ENCODE results near the gene TMEM213.

TMEM213 gene

DNA sequence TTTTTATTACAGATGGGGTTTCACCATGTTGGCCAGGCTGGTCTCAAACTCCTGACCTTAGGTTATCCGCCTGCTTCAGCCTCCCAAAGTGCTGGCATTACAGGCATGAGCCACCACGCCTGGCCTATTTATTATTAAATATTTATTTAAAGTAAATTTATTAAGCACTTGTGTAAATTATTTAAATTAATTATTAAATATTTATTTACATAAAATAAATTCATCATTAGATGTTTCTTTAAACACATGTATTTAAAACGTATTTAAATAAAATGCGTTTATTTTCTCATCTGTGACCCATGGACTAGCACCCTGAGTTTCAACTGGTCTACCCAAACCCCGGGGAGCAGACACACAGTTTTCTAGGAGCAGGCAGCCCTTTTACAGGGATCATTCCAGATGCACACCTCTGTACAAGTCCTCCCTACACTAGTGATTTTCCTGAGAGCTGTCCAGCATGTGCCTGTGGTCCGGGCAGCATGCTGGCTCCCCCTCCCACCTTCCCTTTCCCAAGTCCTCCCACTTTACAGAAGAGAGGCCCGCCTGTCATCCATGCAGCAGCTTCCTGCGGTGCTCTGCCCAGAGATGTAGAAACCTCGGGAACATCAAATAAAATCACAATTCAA lies 89.4 kb downstream of the TMEM213 start:
- DNase-seq (ENCODE audit: insufficient read length, low spot score) (no peak), FAIRE-seq (no peak)
- TF ChIP-seq POU2F2 (IDR thresholded peaks at IDR 0.05; ENCODE audit: low read depth, low read length), result no peak
- TF ChIP-seq SPI1 (IDR thresholded peaks at IDR 0.05; ENCODE audit: low read depth, low read length), result no peak
- no peak for TF ChIP-seq TAF1 (IDR thresholded peaks at IDR 0.05; ENCODE audit: low read depth, low read length)
- no peak for TF ChIP-seq POLR2A (IDR thresholded peaks at IDR 0.05; ENCODE audit: low read depth, low read length)
- no peak for TF ChIP-seq POLR2AphosphoS5 (IDR thresholded peaks at IDR 0.05; ENCODE audit: low read depth, low read length)
- TF ChIP-seq PAX5 (IDR thresholded peaks at IDR 0.05; ENCODE audit: insufficient read depth, low read length, severe bottlenecking), result no peak

All from GM12891 (cell line).